Heart right ventricle (tissue), 16 donors: ENCODE data around the gene CLDN24. TPM values are rescaled to one million over a fixed set of nuclear protein-coding genes. Genes with fewer than 3 reads are reported as not detected.

ENCODE experiments used
- ATAC-seq, 8 donors: fragments of 200-7000 bp; cut with Tn5 transposase; one replicate each; pipeline ENCODE4 v1.9.1; 2020; ENCODE audit warnings: mild to moderate bottlenecking in 8 of 8, moderate library complexity in 8 of 8, moderate number of reproducible peaks in 1 of 8
- DNase-seq, 2 donors: peaks; one replicate each; pipeline ENCODE4 v3.0.0-alpha.2; 2020
- H3K27ac ChIP-seq, 10 donors: fragments of 200-600 bp; sonication (generic) in 2 of 10; one replicate each; pipeline versions ENCODE4 v1.5.0 to v1.8.0; 2020 to 2022; ENCODE audit warnings: mild to moderate bottlenecking in 3 of 10
- H3K27me3 ChIP-seq, 7 donors: fragments of 200-600 bp; one replicate each; pipeline ENCODE4 v1.8.0; 2021 to 2022; ENCODE audit warnings: mild to moderate bottlenecking in 2 of 7
- H3K36me3 ChIP-seq, 9 donors: fragments of 200-600 bp; sonication (generic) in 1 of 9; one replicate each; pipeline versions ENCODE4 v1.5.0 to v1.8.0; 2020 to 2022; ENCODE audit warnings: mild to moderate bottlenecking in 2 of 9
- H3K4me1 ChIP-seq, 9 donors: fragments of 200-600 bp; sonication (generic) in 1 of 9; one replicate each; pipeline versions ENCODE4 v1.5.0 to v1.8.0; 2020 to 2022; ENCODE audit warnings: mild to moderate bottlenecking in 4 of 9
- H3K4me3 ChIP-seq, 10 donors: fragments of 200-600 bp; sonication (generic) in 2 of 10; one replicate each; pipeline versions ENCODE4 v1.5.0 to v1.8.0; 2020 to 2022; ENCODE audit warnings: mild to moderate bottlenecking in 7 of 10, moderate library complexity in 2 of 10
- H3K9me3 ChIP-seq, 11 donors: fragments of 200-600 bp in 10 of 11; sonication (generic) in 2 of 11; one replicate each; pipeline versions ENCODE4 v1.5.0 to v1.8.0; 2013 to 2022; ENCODE audit warnings: mild to moderate bottlenecking in 2 of 11, control low read depth in 1 of 11, moderate library complexity in 1 of 11
- WGBS, 2 donors: extraction: QIAGEN DNeasy Blood & Tissue Kit; methylation state at CpG; one replicate each; pipeline ENCODE4 v1.1.7; 2013; ENCODE audit warnings: inconsistent platforms in 1 of 2; 5-methylcytosine and 5-hydroxymethylcytosine counted together
- intact Hi-C, 10 donors: fragments of 100-400 bp; cut with DNase I; formaldehyde crosslinking; loops; one replicate each; pipeline versions ENCODE4 v1.11.1 to v1.14.2; 2022
- polyA plus RNA-seq, 2 donors: library from polyadenylated mRNA; stranded (reverse); fragments of 200-250 nt; gene quantifications; one replicate each; pipeline ENCODE4 v1.2.3, GENCODE V29; 2013
- total RNA-seq, 10 donors: library from RNA; stranded (reverse); fragmentation: NEBNext Ultra II Directional in 3 of 10; extraction: Animal tissue kit (Norgen Biotek cat#: 25700) in 3 of 10; gene quantifications; one replicate each; pipeline versions ENCODE4 v1.2.1 to v1.2.4, GENCODE V29; 2021 to 2023
- TF ChIP-seq, protein P1 (sequence below), 9 donors: fragments of 200-600 bp; sonication (generic) in 2 of 9; IDR thresholded peaks; one replicate each; pipeline versions ENCODE4 v1.5.0 to v1.8.0; 2021 to 2022; ENCODE audit warnings: antibody characterized with exemption in 9 of 9, mild to moderate bottlenecking in 5 of 9, moderate library complexity in 1 of 9
- donor health status: Arrhythmogenic right ventricular cardiomyopathy.
- donor health status: ischemic (EF 13 %, LVEDD 7.1; RV severe dilation, severe dysfunction).
- donor health status: healthy with polysubstance abuse.
- donor health status: DM: no; HTN: yes; CAD: no.
- donor health status: DM: no; HTN: no; CAD: no.
- donor health status: ischemic (EF 25% LVEDD 6.9; RV normal size, moderate dysfunction).
- donor health status: ischemic (EF 25% LVEDD 5.7; RV mildly dilated, moderate dysfunction).
- donor health status: healthy.
- donor health status: DM: yes; HTN: yes; CAD: no.
- donor health status: Ischemic cardiomyopathy.
- donor health status: ischemic (EF 35%, LVEDD 5.7; RV mildly dilated, moderate dysfunction).
- donor health status: nonischemic (EF 11% LVEDD 7.7; RV severe dilation, severe dysfunction).
- donor health status: DM: yes; HTN: yes; CAD: no.
- donor health status: PGD.
- donor health status: ischemic (EF 29% LVEDD 5.4; RV normal size, mild dysfunction).
- donor health status: nonischemic (EF 23%, LVEDD 6.1; RV moderate dilation, normal function).

The CLDN24 gene
- total and polyA plus RNA-seq, 12 donors, result not detected

GRCh38 chr4:183364025-183364424 is 41.8 kb upstream of the CLDN24 start:
- H3K27me3 ChIP-seq, result no peaks in the 10 kb centered on the region
- 73 to 83% methylated on average over 10 of the region's 10 CpGs for WGBS, 2 donors
- H3K4me3 ChIP-seq, result no peak overlapping the region
- no peaks in the 10 kb centered on the region for H3K4me1 ChIP-seq
- intact Hi-C loops, result no loop called here
- no peak for DNase-seq
- TF ChIP-seq, protein P1, sequence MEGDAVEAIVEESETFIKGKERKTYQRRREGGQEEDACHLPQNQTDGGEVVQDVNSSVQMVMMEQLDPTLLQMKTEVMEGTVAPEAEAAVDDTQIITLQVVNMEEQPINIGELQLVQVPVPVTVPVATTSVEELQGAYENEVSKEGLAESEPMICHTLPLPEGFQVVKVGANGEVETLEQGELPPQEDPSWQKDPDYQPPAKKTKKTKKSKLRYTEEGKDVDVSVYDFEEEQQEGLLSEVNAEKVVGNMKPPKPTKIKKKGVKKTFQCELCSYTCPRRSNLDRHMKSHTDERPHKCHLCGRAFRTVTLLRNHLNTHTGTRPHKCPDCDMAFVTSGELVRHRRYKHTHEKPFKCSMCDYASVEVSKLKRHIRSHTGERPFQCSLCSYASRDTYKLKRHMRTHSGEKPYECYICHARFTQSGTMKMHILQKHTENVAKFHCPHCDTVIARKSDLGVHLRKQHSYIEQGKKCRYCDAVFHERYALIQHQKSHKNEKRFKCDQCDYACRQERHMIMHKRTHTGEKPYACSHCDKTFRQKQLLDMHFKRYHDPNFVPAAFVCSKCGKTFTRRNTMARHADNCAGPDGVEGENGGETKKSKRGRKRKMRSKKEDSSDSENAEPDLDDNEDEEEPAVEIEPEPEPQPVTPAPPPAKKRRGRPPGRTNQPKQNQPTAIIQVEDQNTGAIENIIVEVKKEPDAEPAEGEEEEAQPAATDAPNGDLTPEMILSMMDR (IDR thresholded peaks at IDR 0.05), result no peak
- H3K36me3 ChIP-seq, result no peaks in the 10 kb centered on the region
- H3K27ac ChIP-seq, result no peak overlapping the region
- ATAC-seq, result no peak
- H3K9me3 ChIP-seq, result peaks cover 0 to 5% (median 0%) of the 10 kb centered on the region in 11 donors

- H3K4me3 ChIP-seq, result no peak overlapping the region
- H3K4me1 ChIP-seq, result no peaks in the 10 kb centered on the region
- TF ChIP-seq, protein P1 (IDR thresholded peaks at IDR 0.05), result peak in 2 of 9 donors; percentile 10 to 11
- H3K27me3 ChIP-seq, result no peaks in the 10 kb centered on the region
- DNase-seq, result no peak
- ATAC-seq, result no peak
- H3K9me3 ChIP-seq, result peaks cover 0 to 5% (median 0%) of the 10 kb centered on the region in 11 donors
- intact Hi-C loops, result no loop called here
- WGBS, 2 donors, result 64 to 66% methylated on average over 15 of the region's 15 CpGs
- no peaks in the 10 kb centered on the region for H3K36me3 ChIP-seq
- no peak overlapping the region for H3K27ac ChIP-seq
These were observed 40.8 kb upstream of the CLDN24 start for GRCh38 chr4:183362916-183363542.

DNA sequence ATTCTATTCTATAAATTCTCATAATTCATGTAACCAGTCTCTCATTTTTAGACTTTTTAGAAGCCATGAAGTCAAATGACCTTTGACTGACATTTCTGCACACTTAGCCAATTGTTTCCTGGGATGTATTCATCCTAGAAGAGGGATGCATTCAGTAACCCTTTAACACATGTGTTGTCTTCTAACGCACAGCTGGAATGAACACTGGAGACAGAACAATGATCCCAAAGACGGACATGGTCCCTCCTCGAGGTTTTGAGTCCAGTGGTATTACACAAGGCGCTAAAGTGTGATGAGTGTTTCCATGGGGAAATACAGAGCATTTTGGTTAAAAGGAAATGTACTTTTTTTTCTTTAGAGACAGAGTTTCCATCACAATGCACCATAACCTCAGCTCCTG is 39.8 kb upstream of the CLDN24 start:
- intact Hi-C loops, result no loop called here
- TF ChIP-seq, protein P1 (IDR thresholded peaks at IDR 0.05), result no peak
- H3K9me3 ChIP-seq, result peaks cover 0 to 5% (median 0%) of the 10 kb centered on the region in 11 donors
- peaks cover 0 to 5% (median 0%) of the 10 kb centered on the region in 7 donors for H3K27me3 ChIP-seq
- no peak overlapping the region for H3K27ac ChIP-seq
- ATAC-seq, result no peak
- H3K4me1 ChIP-seq, result no peaks in the 10 kb centered on the region
- WGBS, 2 donors, result 90 to 96% methylated on average over 4 of the region's 4 CpGs
- no peaks in the 10 kb centered on the region for H3K36me3 ChIP-seq
- no peak overlapping the region for H3K4me3 ChIP-seq
- no peak for DNase-seq

DNA sequence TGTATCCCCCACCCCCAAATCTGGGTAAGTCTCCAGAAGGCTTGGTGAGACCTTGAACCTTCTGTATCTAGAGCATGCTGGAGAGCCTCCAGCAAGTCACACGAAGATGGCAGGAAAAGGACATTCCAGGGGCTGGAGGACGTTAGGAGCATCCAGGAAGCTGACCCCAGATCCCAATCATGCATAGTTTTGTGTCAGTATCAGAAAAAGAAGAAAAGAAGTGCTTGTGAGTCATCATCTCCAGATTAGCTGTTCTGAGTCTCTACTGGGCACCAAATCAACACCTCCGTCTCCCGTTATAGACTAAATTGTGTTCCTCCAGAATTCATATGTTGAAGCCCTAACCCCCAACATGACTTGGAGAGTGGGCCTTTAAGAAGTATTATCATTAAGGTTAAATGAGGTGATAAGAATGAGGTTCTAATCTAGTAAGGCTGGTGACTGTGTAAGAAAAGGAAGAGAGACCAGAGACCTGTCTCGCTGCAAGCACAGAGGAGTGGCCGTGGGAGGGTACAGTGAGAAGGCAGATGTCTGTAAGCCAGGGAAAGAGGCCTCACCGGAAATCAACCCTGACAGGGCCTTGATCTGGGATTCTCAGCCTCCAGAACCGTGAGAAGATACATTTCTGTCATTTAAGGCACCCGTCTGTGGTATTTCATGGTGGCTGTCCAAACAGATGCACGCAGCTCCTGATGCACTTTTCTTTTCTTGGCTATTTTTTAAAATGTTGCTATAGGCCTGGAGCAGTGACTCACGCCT is 38.1 kb upstream of the CLDN24 start:
- TF ChIP-seq, protein P1 (IDR thresholded peaks at IDR 0.05), result no peak
- H3K36me3 ChIP-seq, result no peaks in the 10 kb centered on the region
- DNase-seq, result no peak
- no peak for ATAC-seq
- no peaks in the 10 kb centered on the region for H3K4me1 ChIP-seq
- peaks cover 0 to 5% (median 0%) of the 10 kb centered on the region in 11 donors for H3K9me3 ChIP-seq
- H3K27me3 ChIP-seq, result peaks cover 0 to 6% (median 0%) of the 10 kb centered on the region in 7 donors
- 66 to 70% methylated on average over 11 of the region's 11 CpGs for WGBS, 2 donors
- intact Hi-C loops, result no loop called here
- H3K27ac ChIP-seq, result no peak overlapping the region
- no peak overlapping the region for H3K4me3 ChIP-seq
